ENCODE measurements around the gene C2orf15. TPM values are rescaled to one million over a fixed set of nuclear protein-coding genes. Genes with fewer than 3 reads are reported as not detected.
A peak's percentile ranks its signal among the peaks of the same experiment; 100 is the strongest.

C2orf15 gene
- total RNA-seq, 1 experiment from 2014 or later: 1.9 TPM

DNA sequence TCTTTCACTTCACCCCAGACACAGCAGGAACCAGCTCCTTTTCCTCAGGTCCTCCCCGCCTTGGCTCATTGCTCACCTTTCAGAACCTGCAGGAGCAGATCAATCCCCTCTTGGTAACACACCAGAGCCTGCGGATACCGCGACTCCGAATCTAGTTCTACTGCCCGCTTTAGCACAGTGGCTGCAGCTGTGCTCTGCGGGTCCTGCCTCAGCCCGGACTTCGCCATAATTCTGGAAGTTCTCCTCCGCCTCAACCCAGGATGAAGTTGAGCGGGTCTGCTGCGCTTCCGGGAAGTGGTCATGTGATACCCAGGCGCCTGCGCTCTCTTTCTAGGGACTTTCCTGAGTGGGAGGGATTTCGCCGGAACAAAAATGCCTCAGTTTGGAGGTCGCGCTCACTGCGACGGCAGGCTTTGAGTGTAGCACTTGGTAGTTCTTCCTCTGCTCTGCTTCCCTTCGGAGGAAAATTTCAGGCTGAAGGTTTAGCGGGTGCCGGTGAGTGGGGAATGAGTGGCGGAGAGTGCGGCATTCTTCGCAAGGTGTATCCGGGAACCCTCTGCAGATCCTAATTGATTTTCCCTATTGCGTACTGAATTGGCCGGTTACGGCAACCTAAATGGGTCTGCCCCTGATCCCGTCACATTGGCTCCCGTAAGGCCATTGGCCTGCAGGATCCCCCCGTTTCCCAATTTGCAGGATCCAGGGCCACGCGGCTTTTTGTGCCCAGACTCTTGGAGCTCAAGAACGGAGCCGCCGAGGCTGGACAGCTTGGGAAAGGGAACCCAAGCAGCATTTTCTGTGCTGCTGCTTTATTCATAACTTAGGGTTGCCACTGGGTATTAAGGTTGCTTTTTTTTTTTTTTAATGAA, 39.5 kb downstream of the C2orf15 start, which contains the start of the genes MITD1 and MRPL30:
MITD1 (minus strand) TSS at position 304 of the 869 bp plus-strand sequence; CDS start at position 227, 77 bp downstream.
MRPL30 (plus strand) TSS at position 430 of the 869 bp plus-strand sequence. CDS start 5,020 bp downstream, outside the sequence.
- H3K79me2 ChIP-seq (ENCODE audit: insufficient read depth, low read length): peaks cover 78% of the 10 kb centered on the region
- no peaks in the 10 kb centered on the region for H3K9me2 ChIP-seq (ENCODE audit: insufficient read depth)
- intact Hi-C loops (cut with micrococcal nuclease): loop anchor here (1.0 to 2.0 kb wide), 2 partner anchors 155 to 310 kb away; partner anchors contain the start of genes REV1 and TXNDC9
- TF ChIP-seq FOSL1 (IDR thresholded peaks at IDR 0.05; ENCODE audit: low read depth) (no peak), SIN3A (IDR thresholded peaks at IDR 0.05; ENCODE audit: low read depth) (peak; percentile 95), TCF7L2 (IDR thresholded peaks at IDR 0.05; ENCODE audit: borderline replicate concordance, extremely low read depth, insufficient read depth, insufficient read length) (no peak), POLR2AphosphoS5 (IDR thresholded peaks at IDR 0.05; ENCODE audit: low read depth, low read length) (peak; percentile 85), REST (IDR thresholded peaks at IDR 0.05; ENCODE audit: low read depth) (no peak), JUND (IDR thresholded peaks at IDR 0.05) (0 out of 2 replicates have a peak, but pooled peaks have one; percentile 2), EGR1 (IDR thresholded peaks at IDR 0.05; ENCODE audit: low read depth) (peak; percentile 66), EZH2 (IDR thresholded peaks at IDR 0.05) (no peak), ELF1 (IDR thresholded peaks at IDR 0.05; ENCODE audit: borderline replicate concordance, low read depth) (peak; percentile 96), CEBPB (IDR thresholded peaks at IDR 0.05; ENCODE audit: low read depth) (no peak), POLR2A (IDR thresholded peaks at IDR 0.05; ENCODE audit: borderline replicate concordance, extremely low read depth, insufficient read depth, insufficient read length) (peak; percentile 82), SP1 (IDR thresholded peaks at IDR 0.05; ENCODE audit: low read depth) (peak; percentile 71), SRF (IDR thresholded peaks at IDR 0.05; ENCODE audit: low read depth) (peak; percentile 77; the same call in 1 of the 2 replicates), CBX3 (IDR thresholded peaks at IDR 0.05; ENCODE audit: low read depth) (peak; percentile 96), ZBTB33 (IDR thresholded peaks at IDR 0.05; ENCODE audit: extremely low read depth, insufficient replicate concordance, low read length) (peak; percentile 82), ZFX (IDR thresholded peaks at IDR 0.05) (peak; percentile 61; the same call in 1 of the 2 replicates)
- TF ChIP-seq, protein P1, sequence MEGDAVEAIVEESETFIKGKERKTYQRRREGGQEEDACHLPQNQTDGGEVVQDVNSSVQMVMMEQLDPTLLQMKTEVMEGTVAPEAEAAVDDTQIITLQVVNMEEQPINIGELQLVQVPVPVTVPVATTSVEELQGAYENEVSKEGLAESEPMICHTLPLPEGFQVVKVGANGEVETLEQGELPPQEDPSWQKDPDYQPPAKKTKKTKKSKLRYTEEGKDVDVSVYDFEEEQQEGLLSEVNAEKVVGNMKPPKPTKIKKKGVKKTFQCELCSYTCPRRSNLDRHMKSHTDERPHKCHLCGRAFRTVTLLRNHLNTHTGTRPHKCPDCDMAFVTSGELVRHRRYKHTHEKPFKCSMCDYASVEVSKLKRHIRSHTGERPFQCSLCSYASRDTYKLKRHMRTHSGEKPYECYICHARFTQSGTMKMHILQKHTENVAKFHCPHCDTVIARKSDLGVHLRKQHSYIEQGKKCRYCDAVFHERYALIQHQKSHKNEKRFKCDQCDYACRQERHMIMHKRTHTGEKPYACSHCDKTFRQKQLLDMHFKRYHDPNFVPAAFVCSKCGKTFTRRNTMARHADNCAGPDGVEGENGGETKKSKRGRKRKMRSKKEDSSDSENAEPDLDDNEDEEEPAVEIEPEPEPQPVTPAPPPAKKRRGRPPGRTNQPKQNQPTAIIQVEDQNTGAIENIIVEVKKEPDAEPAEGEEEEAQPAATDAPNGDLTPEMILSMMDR (IDR thresholded peaks at IDR 0.05 in 2 of 3, conservative IDR thresholded peaks at IDR 0.05 in 1 of 3; ENCODE audit: borderline replicate concordance in 1 of 3, insufficient read depth in 1 of 3, low read depth in 2 of 3, low read length in 2 of 3): no peak
- TF ChIP-seq, protein P2, sequence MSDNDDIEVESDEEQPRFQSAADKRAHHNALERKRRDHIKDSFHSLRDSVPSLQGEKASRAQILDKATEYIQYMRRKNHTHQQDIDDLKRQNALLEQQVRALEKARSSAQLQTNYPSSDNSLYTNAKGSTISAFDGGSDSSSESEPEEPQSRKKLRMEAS (IDR thresholded peaks at IDR 0.05): peak; percentile 90

More for the DNA sequence above, 39.5 kb downstream of the C2orf15 start, which contains the start of the genes MITD1 and MRPL30:
- Histone ChIP-seq H3K4me2 (ENCODE audit: low read length) (peak within 1 kb of the TSS; percentile 81), H3K36me3 (ENCODE audit: control insufficient read depth in 1 of 2, insufficient read depth in 2 of 2, low read length in 2 of 2) (no peaks in the 10 kb centered on the region), H3K27me3 (ENCODE audit: insufficient read depth, low read length) (no peaks in the 10 kb centered on the region), H3K9ac (ENCODE audit: low read length) (peak within 1 kb of the TSS; percentile 91), H4K20me1 (ENCODE audit: insufficient read depth) (no peaks in the 10 kb centered on the region), H3K4me1 (ENCODE audit: control insufficient read depth in 1 of 2, insufficient read depth in 2 of 2, low read length in 2 of 2) (peaks cover 9 to 21% of the 10 kb centered on the region in 2 experiments; a peak in 3 of 4 replicates), H3K4me3 (replicated peaks in 1 of 2; ENCODE audit: low read depth in 1 of 2, low read length in 2 of 2) (peak within 1 kb of the TSS; percentile 72 to 78), H3K9me3 (ENCODE audit: control insufficient read depth in 1 of 2, insufficient read depth in 1 of 2, low read depth in 1 of 2, low read length in 2 of 2) (no peaks in the 10 kb centered on the region), H3K27ac (ENCODE audit: low read depth, low read length) (peak within 1 kb of the TSS; percentile 67), H2AFZ (ENCODE audit: low read depth, low read length, poor library complexity, severe bottlenecking) (peak within 1 kb of the TSS; percentile 38)
- DNase-seq (ENCODE audit: low read depth, low spot score) (peak; percentile 92), ATAC-seq (peak; percentile 88)
- TSS peak; percentile 82 for BruUV-seq (replicated peaks)
- ChIA-PET CTCF (interaction anchor here (0.5 to 1.5 kb wide), 3 partner anchors 156 to 376 kb away, joined by 3 to 7 read pairs (median 4); partner anchors contain the start of genes EIF5B and TXNDC9), RAD21 (ENCODE audit: low non-redundant PET in 1 of 2, low total read pairs in 2 of 2, uncharacterized antibody in 2 of 2, unreplicated experiment in 2 of 2) (interaction anchor here in 1 of 2 experiments (0.6 kb wide), 1 partner anchor 323 kb away, joined by 3 read pairs; no protein-coding TSS in a partner anchor), POLR2A (interaction anchor here (0.6 to 2.1 kb wide), 2 partner anchors 40 to 193 kb away, joined by 3 to 6 read pairs; partner anchors contain the start of gene C2orf15)

All from HCT116 (cell line).